ELR (cell line): ENCODE measurements around the gene E2F8.

Experiments
- DNase-seq: peaks from one replicate; pipeline ENCODE4 v3.0.0-alpha.2; 2015; ENCODE audit warnings: low read depth

E2F8 gene

GRCh38 chr11:19187114-19187832, 53.5 kb downstream of the E2F8 start:
- DNase-seq, result no peak

GRCh38 chr11:19185516-19186052, 55.2 kb downstream of the E2F8 start:
- DNase-seq, result no peak

GRCh38 chr11:19185036-19185435, 55.7 kb downstream of the E2F8 start:
- no peak for DNase-seq

- no peak for DNase-seq
These were observed 57.1 kb downstream of the E2F8 start for GRCh38 chr11:19183646-19184045.

- no peak for DNase-seq
These were observed 59.0 kb downstream of the E2F8 start for GRCh38 chr11:19181531-19182261.

GRCh38 chr11:19176629-19177186, 64.0 kb downstream of the E2F8 start:
- no peak for DNase-seq
